COR-L47 (cell line): ENCODE measurements around the gene DOCK7.

Experiments used
- DNase-seq: peaks from one replicate; lab custom pipeline; 2025; lab: John Stamatoyannopoulos, UW

The DOCK7 gene

GRCh38 chr1:62405247-62405646, 282.9 kb downstream of the DOCK7 start:
- no peak for DNase-seq
